Neutrophil (primary cell): ENCODE measurements around the gene ARHGEF17.

Source experiments
- H3K27ac ChIP-seq: fragments of 200-600 bp; sonication (generic); 2 replicates; pipeline ENCODE4 v1.5.1; 2016; ENCODE audit warnings: mild to moderate bottlenecking, moderate library complexity
- H3K27me3 ChIP-seq: fragments of 200-600 bp; sonication (generic); 2 replicates; pipeline ENCODE4 v1.6.0; 2016; ENCODE audit warnings: mild to moderate bottlenecking
- H3K36me3 ChIP-seq: fragments of 200-600 bp; sonication (generic); 2 replicates; pipeline ENCODE4 v1.5.1; 2017
- H3K4me1 ChIP-seq, 2 experiments: fragments of 200-600 bp in 1 of 2; sonication (generic) in 1 of 2; 1 replicate in 1 of 2; 2 replicates in 1 of 2; pipeline versions ENCODE4 v1.5.1 to v1.6.1; 2013 to 2016; ENCODE audit warnings: low read depth in 1 of 2, low read length in 1 of 2, mild to moderate bottlenecking in 1 of 2, moderate library complexity in 1 of 2; ENCODE audit not compliant: control insufficient read depth in 1 of 2, insufficient read depth in 1 of 2
- H3K4me3 ChIP-seq, 2 experiments: fragments of 200-600 bp in 1 of 2; sonication (generic) in 1 of 2; 1 replicate in 1 of 2; 2 replicates in 1 of 2; pipeline ENCODE4 v1.5.1; 2013 to 2016; ENCODE audit warnings: low read depth in 1 of 2, low read length in 1 of 2, mild to moderate bottlenecking in 1 of 2, moderate library complexity in 1 of 2
- H3K9me3 ChIP-seq: fragments of 200-600 bp; sonication (generic); 2 replicates; pipeline ENCODE4 v1.5.1; 2016
- TF ChIP-seq, protein P1 (sequence below): fragments of 200-600 bp; sonication (generic); IDR thresholded peaks from 2 replicates; pipeline ENCODE4 v1.5.1; 2016; ENCODE audit warnings: antibody characterized with exemption

ARHGEF17 gene

DNA sequence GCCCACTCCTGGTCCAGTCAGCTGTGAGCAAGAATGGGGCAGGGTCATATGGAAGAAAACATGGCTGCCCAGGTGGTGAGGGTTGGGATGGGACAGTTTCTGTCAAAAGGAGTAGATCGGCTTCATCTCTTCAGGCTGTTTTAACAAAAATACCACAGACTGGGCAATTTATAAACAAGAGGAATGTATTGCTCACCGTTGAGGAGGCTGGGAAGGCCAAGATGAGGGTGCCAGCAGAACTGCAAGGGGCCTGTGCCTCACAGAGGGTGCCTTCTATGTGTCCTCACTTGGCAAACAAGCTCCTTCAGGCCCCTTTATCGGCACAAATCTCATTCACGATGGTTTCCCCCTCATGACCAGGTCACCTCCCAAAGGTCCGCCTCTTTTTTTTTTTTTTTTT lies 50.0 kb downstream of the ARHGEF17 start:
- peaks cover 69% of the 10 kb centered on the region for H3K36me3 ChIP-seq
- no peak overlapping the region for H3K4me3 ChIP-seq
- no peaks in the 10 kb centered on the region for H3K4me1 ChIP-seq
- no peaks in the 10 kb centered on the region for H3K9me3 ChIP-seq
- TF ChIP-seq, protein P1, sequence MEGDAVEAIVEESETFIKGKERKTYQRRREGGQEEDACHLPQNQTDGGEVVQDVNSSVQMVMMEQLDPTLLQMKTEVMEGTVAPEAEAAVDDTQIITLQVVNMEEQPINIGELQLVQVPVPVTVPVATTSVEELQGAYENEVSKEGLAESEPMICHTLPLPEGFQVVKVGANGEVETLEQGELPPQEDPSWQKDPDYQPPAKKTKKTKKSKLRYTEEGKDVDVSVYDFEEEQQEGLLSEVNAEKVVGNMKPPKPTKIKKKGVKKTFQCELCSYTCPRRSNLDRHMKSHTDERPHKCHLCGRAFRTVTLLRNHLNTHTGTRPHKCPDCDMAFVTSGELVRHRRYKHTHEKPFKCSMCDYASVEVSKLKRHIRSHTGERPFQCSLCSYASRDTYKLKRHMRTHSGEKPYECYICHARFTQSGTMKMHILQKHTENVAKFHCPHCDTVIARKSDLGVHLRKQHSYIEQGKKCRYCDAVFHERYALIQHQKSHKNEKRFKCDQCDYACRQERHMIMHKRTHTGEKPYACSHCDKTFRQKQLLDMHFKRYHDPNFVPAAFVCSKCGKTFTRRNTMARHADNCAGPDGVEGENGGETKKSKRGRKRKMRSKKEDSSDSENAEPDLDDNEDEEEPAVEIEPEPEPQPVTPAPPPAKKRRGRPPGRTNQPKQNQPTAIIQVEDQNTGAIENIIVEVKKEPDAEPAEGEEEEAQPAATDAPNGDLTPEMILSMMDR = no peak
- H3K27ac ChIP-seq = no peak overlapping the region
- no peaks in the 10 kb centered on the region for H3K27me3 ChIP-seq

- H3K36me3 ChIP-seq = peaks cover 75% of the 10 kb centered on the region
- no peak overlapping the region for H3K4me3 ChIP-seq
- H3K9me3 ChIP-seq = no peaks in the 10 kb centered on the region
- H3K27ac ChIP-seq = no peak overlapping the region
- TF ChIP-seq, protein P1 = no peak
- no peaks in the 10 kb centered on the region for H3K4me1 ChIP-seq
- no peaks in the 10 kb centered on the region for H3K27me3 ChIP-seq
Observed at GRCh38 chr11:73359341-73359740, 51.3 kb downstream of the ARHGEF17 start.

GRCh38 chr11:73359930-73360742 lies 52.1 kb downstream of the ARHGEF17 start:
- TF ChIP-seq, protein P1 = no peak
- Histone ChIP-seq H3K27me3 (no peaks in the 10 kb centered on the region), H3K27ac (no peak overlapping the region), H3K36me3 (peaks cover 75% of the 10 kb centered on the region), H3K4me3 (no peak overlapping the region), H3K4me1 (no peaks in the 10 kb centered on the region), H3K9me3 (no peaks in the 10 kb centered on the region)

- Histone ChIP-seq H3K36me3 (peaks cover 71% of the 10 kb centered on the region), H3K4me1 (peaks cover 2 to 3% of the 10 kb centered on the region in 2 experiments), H3K27ac (no peak overlapping the region), H3K9me3 (no peaks in the 10 kb centered on the region), H3K4me3 (no peak overlapping the region), H3K27me3 (no peaks in the 10 kb centered on the region)
- TF ChIP-seq, protein P1 = no peak
Observed at GRCh38 chr11:73360743-73361369, 52.8 kb downstream of the ARHGEF17 start.

GRCh38 chr11:73361953-73362776 lies 54.1 kb downstream of the ARHGEF17 start:
- Histone ChIP-seq H3K4me3 (no peak overlapping the region), H3K27me3 (no peaks in the 10 kb centered on the region), H3K4me1 (peaks cover 15 to 16% of the 10 kb centered on the region in 2 experiments), H3K36me3 (peaks cover 59% of the 10 kb centered on the region), H3K27ac (no peak overlapping the region), H3K9me3 (no peaks in the 10 kb centered on the region)
- TF ChIP-seq, protein P1 = no peak
